ENCODE measurements around the gene CRIP1. TPM values are rescaled to one million over a fixed set of nuclear protein-coding genes. Genes with fewer than 3 reads are reported as not detected.

The CRIP1 gene, protein sequence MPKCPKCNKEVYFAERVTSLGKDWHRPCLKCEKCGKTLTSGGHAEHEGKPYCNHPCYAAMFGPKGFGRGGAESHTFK
- total RNA-seq, result 100 to 1,000 TPM; 702 to 753 TPM

DNA sequence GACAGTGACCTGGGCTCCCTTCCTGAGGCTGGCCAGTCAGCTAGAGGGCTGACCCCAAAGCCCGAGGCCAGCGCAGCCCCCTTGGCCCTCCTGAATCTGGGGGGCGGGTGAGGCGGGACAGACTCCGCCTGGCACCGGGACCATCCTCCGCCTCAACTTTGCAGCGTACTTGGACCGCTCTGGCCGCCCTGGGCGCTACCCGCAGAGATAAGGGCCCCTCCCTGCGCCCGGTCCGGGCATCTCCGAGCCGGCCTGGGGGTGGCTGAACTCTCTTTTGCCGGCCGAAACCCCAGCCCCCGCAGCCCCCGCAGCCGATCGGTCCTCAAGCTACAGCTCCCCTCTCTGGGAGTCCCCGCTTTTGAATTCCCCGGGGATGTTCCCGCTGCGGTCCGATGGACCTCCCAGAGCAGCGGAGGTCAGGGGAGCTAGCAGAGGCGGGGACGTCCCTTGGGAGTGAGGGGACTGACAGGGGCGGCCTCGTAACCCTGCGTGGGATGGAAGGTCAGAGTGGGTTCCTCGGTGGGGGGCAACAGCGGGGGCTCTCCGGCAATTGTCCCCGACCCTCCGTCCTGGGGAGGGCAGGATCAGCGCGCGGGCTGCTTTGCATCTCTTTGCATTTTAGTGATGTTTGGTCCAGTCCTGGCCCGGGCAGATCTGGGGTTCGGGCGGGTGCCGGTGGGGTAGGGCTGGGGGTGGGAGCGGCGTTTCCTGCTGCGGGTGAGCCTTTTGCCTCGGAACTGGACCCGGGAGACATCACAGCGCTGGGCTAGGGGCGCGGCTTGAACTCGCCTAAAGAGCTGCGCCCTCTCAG is at the start of gene CRIP1:
Gene CRIP1 (plus strand): TSS at position 724 of the 811 bp plus-strand sequence. CDS start 374 bp downstream, outside the sequence.
- H3K4me3 Mint-ChIP-seq, result peak within 1 kb of the TSS; percentile 84
- H3K27me3 Mint-ChIP-seq, result peaks cover 2% of the 10 kb centered on the region
- DNase-seq, result no peak
- peaks cover 47% of the 10 kb centered on the region for H3K4me1 Mint-ChIP-seq
- no peaks in the 10 kb centered on the region for H3K9me3 Mint-ChIP-seq
- POLR2A ChIA-PET, result no interaction called here
- H3K36me3 Mint-ChIP-seq (ENCODE audit: low read depth), result peaks cover 8% of the 10 kb centered on the region
- peak within 1 kb of the TSS; percentile 92 for H3K27ac Mint-ChIP-seq
- CTCF ChIA-PET, result interaction anchor here (0.6 to 1.0 kb wide), 2 partner anchors 83 to 513 kb away, joined by 4 read pairs; no protein-coding TSS in a partner anchor

DNA sequence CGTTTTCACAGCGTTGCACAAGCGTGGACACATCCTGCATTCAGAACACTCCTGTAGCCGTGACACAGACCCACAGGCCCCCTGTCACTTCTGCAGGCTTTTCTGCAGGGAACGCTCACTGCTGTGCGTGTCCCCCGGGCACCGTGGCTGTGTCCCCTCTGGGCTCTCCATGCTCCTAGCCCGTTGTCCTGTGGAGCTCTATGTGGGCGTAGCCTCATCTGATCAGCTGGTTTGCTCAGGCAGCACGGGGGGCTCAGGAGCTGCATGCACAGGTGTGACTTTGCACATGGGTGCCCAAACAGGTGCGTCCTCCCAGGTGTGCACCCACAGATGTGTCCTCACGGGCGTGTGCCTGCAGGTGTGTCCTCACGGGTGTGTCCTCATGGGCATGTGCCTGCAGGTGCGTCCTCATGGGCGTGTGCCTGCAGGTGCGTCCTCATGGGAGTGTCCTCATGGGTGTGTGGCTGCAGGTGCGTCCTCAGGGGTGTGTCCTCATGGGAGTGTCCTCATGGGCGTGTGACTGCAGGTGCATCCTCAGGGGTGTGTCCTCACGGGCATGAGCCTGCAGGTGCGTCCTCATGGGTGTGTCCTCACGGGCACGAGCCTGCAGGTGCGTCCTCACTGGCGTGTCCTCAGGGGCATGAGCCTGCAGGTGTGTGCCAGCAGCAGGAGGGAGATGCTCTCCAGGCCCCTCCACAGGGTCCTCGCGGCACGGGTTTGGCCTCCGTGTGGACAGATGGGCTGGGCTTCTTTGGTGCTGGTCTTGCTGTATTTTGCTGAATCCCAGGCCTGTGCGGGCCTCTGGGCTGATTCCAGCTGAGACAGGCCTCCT is 49.6 kb upstream of the CRIP1 start:
- Mint-ChIP-seq H3K36me3 (ENCODE audit: low read depth) (no peaks in the 10 kb centered on the region), H3K27ac (no peak overlapping the region), H3K4me1 (peaks cover 7% of the 10 kb centered on the region), H3K9me3 (no peaks in the 10 kb centered on the region), H3K4me3 (no peak overlapping the region), H3K27me3 (no peaks in the 10 kb centered on the region)
- POLR2A ChIA-PET, result no interaction called here
- CTCF ChIA-PET, result interaction anchor here (1.2 kb wide), 1 partner anchor 16 kb away, joined by 3 read pairs; no protein-coding TSS in a partner anchor
- DNase-seq, result no peak

DNA sequence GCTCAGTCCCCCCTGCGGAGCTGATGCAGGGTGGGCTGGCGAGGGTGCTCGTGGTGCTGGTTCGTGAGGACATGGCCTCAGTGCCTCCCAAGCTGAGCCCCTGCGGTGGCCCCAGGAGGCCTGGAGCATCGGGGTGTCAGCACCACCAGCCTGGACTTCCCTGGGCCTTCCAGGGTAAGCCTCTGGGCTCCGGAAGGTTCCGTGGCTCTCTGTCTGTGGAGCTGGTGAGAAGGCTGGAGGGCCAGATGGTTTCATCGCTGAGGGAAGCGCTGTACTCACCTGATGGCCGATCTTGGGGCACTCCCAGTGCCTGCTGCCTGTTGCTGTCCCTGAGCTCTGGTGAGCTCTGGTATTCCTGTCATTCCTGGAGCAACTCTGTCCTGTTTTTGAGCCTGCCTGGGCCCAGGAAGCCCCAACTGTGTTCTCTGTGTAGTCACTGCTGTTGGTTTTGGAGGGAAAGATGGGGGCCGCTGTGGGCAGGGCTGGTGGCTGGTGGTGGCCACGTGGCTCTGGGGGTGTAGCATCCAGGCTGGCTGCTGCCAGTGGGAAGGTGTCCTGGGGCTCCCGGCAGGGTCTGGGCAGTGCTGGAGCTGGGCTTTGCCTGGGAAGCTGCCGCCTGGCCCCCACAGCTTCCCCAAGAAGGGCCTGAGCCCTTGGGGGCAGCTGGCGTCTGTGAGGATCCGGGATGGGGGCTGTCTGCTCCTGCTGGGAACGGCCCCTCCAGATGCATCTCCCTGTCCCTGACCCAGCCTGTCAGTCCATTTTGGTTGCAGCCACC is 48.8 kb upstream of the CRIP1 start:
- DNase-seq, result no peak
- no peaks in the 10 kb centered on the region for H3K9me3 Mint-ChIP-seq
- H3K27ac Mint-ChIP-seq, result no peak overlapping the region
- peaks cover 7% of the 10 kb centered on the region for H3K4me1 Mint-ChIP-seq
- no peaks in the 10 kb centered on the region for H3K36me3 Mint-ChIP-seq (ENCODE audit: low read depth)
- no peak overlapping the region for H3K4me3 Mint-ChIP-seq
- POLR2A ChIA-PET, result no interaction called here
- CTCF ChIA-PET, result no interaction called here
- no peaks in the 10 kb centered on the region for H3K27me3 Mint-ChIP-seq

DNA sequence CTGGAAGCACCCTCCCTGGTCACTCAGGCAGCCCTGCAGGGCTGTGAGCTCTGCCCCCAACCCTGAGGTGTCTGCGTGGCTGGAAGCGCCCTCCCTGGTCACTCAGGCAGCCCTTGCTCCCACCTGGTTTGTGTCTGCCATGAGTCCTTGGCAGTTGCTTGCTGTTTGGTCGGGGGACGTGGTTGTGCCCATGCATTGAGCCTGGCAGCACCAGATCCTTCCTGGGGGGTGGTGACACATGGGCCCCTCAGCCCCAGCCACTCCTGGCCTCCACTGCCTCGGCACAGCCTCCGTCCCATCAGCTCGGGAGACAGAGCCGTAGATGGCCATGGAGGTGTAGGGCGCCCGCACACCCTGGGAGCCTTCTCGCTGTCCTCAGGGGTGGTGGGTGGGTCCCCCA is 47.5 kb upstream of the CRIP1 start:
- ChIA-PET CTCF (no interaction called here), POLR2A (no interaction called here)
- no peaks in the 10 kb centered on the region for H3K27me3 Mint-ChIP-seq
- H3K27ac Mint-ChIP-seq, result no peak overlapping the region
- H3K36me3 Mint-ChIP-seq (ENCODE audit: low read depth), result no peaks in the 10 kb centered on the region
- no peak for DNase-seq
- H3K4me3 Mint-ChIP-seq, result no peak overlapping the region
- H3K9me3 Mint-ChIP-seq, result no peaks in the 10 kb centered on the region
- peaks cover 7% of the 10 kb centered on the region for H3K4me1 Mint-ChIP-seq

DNA sequence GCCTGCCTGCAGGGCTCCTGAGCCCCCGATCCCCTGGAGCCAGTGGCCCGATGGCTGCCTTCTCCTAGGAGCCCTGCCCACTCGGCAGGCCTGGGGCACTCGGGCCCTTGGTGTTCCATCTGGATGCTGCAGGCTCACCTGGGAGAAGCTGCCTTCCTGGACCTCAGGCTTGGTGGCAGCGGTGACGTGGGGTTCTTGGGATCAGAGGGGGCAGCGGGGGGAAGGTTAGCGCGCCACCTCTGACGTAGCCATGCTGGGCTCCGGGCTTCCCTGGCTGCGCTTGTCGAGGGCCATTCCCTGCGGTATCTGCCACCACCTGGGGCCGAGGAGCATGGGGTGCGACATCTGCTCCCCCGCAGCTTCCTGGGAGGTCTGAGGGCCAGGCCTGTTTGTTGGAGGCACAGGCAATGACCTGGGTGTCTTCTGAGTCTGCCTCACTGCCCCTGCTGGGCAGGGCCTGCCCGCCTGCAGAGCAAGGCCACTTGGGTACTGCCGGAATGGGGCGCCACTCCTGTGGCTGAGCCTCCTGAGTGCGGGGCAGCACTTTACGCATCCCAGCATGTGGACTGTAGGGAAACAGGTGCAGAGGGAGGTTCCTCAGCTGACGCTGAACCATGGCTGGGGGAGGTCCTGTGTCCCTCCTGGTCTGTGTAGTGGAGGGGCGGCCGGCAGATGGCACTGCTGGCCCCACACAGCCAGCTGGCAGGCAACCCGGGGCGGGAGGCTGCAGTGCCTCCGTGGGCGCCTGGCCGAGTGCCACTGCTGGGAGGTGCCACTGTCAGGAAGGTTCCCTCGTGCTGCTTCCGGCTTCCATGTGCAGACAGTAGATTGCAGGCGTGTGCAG is 46.8 kb upstream of the CRIP1 start:
- DNase-seq, result no peak
- ChIA-PET CTCF (no interaction called here), POLR2A (no interaction called here)
- Mint-ChIP-seq H3K27me3 (no peaks in the 10 kb centered on the region), H3K27ac (no peak overlapping the region), H3K4me3 (no peak overlapping the region), H3K4me1 (peaks cover 4% of the 10 kb centered on the region), H3K36me3 (ENCODE audit: low read depth) (no peaks in the 10 kb centered on the region), H3K9me3 (no peaks in the 10 kb centered on the region)

DNA sequence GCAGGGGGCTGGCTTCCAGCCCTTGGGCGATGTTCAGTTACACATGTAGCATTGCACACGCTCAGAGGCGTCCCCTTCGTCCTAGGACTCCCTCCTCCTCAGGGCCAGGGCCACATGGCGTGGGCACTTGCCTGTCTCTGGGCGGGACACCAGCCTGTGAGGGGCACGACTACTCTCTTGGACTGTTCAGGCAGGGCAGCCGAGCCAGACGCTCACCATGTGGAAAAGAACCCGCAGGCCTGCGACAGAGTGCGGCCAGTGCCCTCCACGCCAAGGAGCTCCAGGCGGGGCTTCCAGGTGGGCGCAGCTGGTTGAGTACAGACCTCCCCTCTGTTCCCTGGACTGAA is 46.2 kb upstream of the CRIP1 start:
- Mint-ChIP-seq H3K36me3 (ENCODE audit: low read depth) (no peaks in the 10 kb centered on the region), H3K4me1 (peaks cover 2% of the 10 kb centered on the region), H3K27me3 (no peaks in the 10 kb centered on the region), H3K4me3 (no peak overlapping the region), H3K9me3 (no peaks in the 10 kb centered on the region), H3K27ac (no peak overlapping the region)
- ChIA-PET POLR2A (no interaction called here), CTCF (no interaction called here)
- no peak for DNase-seq

DNA sequence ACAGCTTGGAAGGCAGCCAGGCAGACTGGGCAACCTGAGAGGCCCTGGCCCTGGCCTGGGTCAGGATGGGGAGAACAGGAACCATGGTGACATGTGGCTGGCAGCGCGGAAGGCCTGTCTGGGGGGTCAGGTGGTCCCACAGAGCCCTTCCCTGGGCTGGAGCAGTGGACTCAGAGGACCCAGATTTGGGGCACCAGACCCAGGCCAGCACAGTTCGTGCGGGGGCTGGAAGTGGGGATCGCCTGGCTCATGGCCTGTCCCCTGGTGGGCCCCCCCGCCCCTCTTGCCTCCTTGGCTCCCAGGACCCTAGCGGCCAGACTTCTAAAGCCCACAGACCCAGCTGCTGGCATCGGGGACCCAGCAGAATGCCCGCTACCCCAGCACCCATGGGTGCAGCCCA is 45.7 kb upstream of the CRIP1 start:
- H3K27me3 Mint-ChIP-seq, result no peaks in the 10 kb centered on the region
- no peaks in the 10 kb centered on the region for H3K4me1 Mint-ChIP-seq
- H3K36me3 Mint-ChIP-seq (ENCODE audit: low read depth), result no peaks in the 10 kb centered on the region
- ChIA-PET POLR2A (no interaction called here), CTCF (no interaction called here)
- H3K9me3 Mint-ChIP-seq, result no peaks in the 10 kb centered on the region
- no peak overlapping the region for H3K4me3 Mint-ChIP-seq
- no peak for DNase-seq
- H3K27ac Mint-ChIP-seq, result no peak overlapping the region

DNA sequence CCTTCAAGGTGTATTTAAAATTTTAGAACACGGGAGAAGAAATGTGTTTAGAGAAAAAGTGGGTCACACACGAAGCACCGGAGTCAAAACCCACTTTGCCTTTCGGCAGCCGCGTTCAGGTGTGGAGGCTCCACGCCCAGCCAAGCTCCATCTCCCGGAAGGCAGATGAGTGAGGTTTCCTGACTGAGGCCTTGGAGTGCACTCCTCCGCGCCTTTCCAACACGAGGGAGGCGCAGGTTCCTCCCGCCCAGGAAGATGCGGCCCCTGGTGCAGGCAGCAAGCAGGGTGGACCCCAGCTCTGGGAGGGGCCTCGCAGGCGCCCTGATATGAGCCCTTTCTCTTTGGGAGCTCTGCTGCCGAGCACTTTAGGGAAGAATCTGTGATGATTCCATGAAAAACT is 44.6 kb upstream of the CRIP1 start:
- Mint-ChIP-seq H3K27me3 (no peaks in the 10 kb centered on the region), H3K27ac (no peak overlapping the region), H3K4me1 (no peaks in the 10 kb centered on the region), H3K4me3 (no peak overlapping the region), H3K9me3 (no peaks in the 10 kb centered on the region), H3K36me3 (ENCODE audit: low read depth) (no peaks in the 10 kb centered on the region)
- ChIA-PET POLR2A (no interaction called here), CTCF (interaction anchor here (1.2 kb wide), 1 partner anchor 8 kb away, joined by 3 read pairs; no protein-coding TSS in a partner anchor)
- no peak for DNase-seq

DNA sequence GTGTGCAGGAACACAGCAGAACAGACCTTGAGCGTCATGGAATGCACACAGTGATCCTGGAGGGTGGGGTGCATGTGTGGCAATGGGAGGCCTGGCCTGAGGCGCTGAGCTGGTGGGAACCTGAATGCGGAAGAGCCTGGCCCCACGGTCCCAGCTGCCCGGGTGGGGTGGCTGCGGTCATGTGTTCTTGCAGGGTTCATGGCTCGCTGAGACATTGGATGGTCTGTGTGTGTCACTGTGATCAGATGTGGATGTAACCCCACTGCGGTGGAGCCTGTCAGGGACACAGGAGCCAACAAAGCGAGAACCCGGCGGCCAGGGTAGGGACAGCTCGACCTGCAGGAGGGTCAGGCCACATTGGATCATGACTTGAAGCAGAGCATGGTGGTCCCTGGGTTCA is 43.9 kb upstream of the CRIP1 start:
- H3K27ac Mint-ChIP-seq, result no peak overlapping the region
- CTCF ChIA-PET, result interaction anchor here (1.2 kb wide), 1 partner anchor 7 kb away, joined by 3 read pairs; no protein-coding TSS in a partner anchor
- H3K4me1 Mint-ChIP-seq, result no peaks in the 10 kb centered on the region
- POLR2A ChIA-PET, result no interaction called here
- H3K4me3 Mint-ChIP-seq, result no peak overlapping the region
- no peak for DNase-seq
- no peaks in the 10 kb centered on the region for H3K9me3 Mint-ChIP-seq
- no peaks in the 10 kb centered on the region for H3K36me3 Mint-ChIP-seq (ENCODE audit: low read depth)
- H3K27me3 Mint-ChIP-seq, result no peaks in the 10 kb centered on the region

DNA sequence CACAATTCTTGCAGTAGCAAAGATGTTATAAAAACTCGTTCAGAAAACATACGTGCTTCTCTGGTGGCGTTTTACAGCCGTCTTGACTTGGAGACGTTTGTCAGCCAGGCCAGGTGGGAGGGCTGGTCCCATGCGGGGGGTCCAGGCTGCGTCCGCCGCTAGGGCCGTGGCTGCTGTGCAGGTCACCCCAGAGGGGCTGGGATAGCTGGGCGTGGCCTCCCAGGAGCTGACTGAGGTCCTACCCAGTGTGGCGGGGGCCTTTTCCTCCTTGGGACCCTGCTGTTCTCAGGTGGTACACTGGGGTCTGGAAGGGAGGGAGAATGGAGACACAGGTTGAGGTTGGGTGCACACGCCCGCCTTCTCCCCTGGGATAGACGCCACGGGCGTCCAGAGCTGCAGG is 41.8 kb upstream of the CRIP1 start:
- no peak for DNase-seq
- CTCF ChIA-PET, result no interaction called here
- POLR2A ChIA-PET, result interaction anchor here (0.6 kb wide), 1 partner anchor 10 kb away, joined by 12 read pairs; no protein-coding TSS in a partner anchor
- H3K27ac Mint-ChIP-seq, result no peak overlapping the region
- no peaks in the 10 kb centered on the region for H3K9me3 Mint-ChIP-seq
- H3K4me3 Mint-ChIP-seq, result no peak overlapping the region
- H3K36me3 Mint-ChIP-seq (ENCODE audit: low read depth), result no peaks in the 10 kb centered on the region
- H3K27me3 Mint-ChIP-seq, result no peaks in the 10 kb centered on the region
- H3K4me1 Mint-ChIP-seq, result no peaks in the 10 kb centered on the region

DNA sequence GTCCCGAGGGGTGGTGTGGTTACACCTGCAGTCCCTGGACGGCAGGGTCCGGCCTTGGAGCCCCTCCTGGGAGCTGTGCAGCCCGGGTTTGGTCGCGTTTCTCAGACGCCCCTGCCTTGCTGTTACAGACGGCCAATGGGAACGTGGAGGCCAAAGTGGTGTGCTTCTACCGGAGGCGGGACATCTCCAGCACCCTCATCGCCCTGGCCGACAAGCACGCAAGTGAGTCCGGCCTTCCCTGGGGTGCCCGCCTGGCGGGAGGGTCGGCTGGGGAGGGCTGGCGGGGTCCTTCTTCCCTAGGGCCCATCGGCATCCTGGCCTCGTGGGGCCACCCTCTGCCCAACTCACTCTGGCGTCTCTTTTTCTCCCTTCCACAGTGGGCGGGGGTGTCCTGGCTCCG is 41.4 kb upstream of the CRIP1 start:
- Mint-ChIP-seq H3K9me3 (no peaks in the 10 kb centered on the region), H3K36me3 (ENCODE audit: low read depth) (no peaks in the 10 kb centered on the region), H3K27me3 (no peaks in the 10 kb centered on the region), H3K27ac (no peak overlapping the region), H3K4me1 (no peaks in the 10 kb centered on the region), H3K4me3 (no peak overlapping the region)
- ChIA-PET POLR2A (no interaction called here), CTCF (no interaction called here)
- DNase-seq, result no peak

All from activated CD4-positive, alpha-beta T cell treated with anti-CD3 and anti-CD28 coated beads, Interleukin-2, amount 10 ng/mL, durations not matched to agents 7 days and 5 days (primary cell).